MCF 10A (cell line): Measurements from ENCODE around the gene PARP2. TPM values are rescaled to one million over a fixed set of nuclear protein-coding genes. Genes with fewer than 3 reads are reported as not detected.

Experiments
- BruUV-seq: library from RNA; stranded (reverse); fragments of 400-500 nt; replicated peaks from 2 replicates; lab custom pipeline; 2021; lab: Mats Ljungman, UMichigan
- CTCF ChIA-PET: fragments of 300-600 bp; sonication (Branson Sonifier 250); formaldehyde crosslinking; extraction: SDS; loops from one replicate; lab custom pipeline; 2021; ENCODE audit warnings: antibody characterized with exemption, inconsistent platforms; lab: Yijun Ruan, JAX
- POLR2A ChIA-PET: fragments of 300-600, 350-650 bp; sonication (Branson Sonifier 250); formaldehyde crosslinking; extraction: SDS; loops from one replicate; lab custom pipeline; 2020; ENCODE audit warnings: antibody characterized with exemption, inconsistent platforms; lab: Yijun Ruan, JAX
- DNase-seq: peaks from one replicate; pipeline ENCODE4 v3.0.0-alpha.2; 2018; ENCODE audit not compliant: unreplicated experiment
- H3K27ac Mint-ChIP-seq: one replicate; pipeline ENCODE4 v1.8.0; 2022; ENCODE audit warnings: mild to moderate bottlenecking, low read depth, mixed read lengths; ENCODE audit not compliant: unreplicated experiment
- H3K27me3 Mint-ChIP-seq: one replicate; pipeline ENCODE4 v1.8.0; 2022; ENCODE audit warnings: mixed read lengths; ENCODE audit not compliant: insufficient read depth, unreplicated experiment
- H3K36me3 Mint-ChIP-seq: one replicate; pipeline ENCODE4 v1.8.0; 2022; ENCODE audit warnings: mild to moderate bottlenecking, moderate library complexity, mixed read lengths; ENCODE audit not compliant: insufficient read depth, unreplicated experiment
- H3K4me1 Mint-ChIP-seq: one replicate; pipeline ENCODE4 v1.8.0; 2022; ENCODE audit warnings: mixed read lengths; ENCODE audit not compliant: insufficient read depth, unreplicated experiment
- H3K4me3 Mint-ChIP-seq: one replicate; pipeline ENCODE4 v1.8.0; 2022; ENCODE audit warnings: mild to moderate bottlenecking, moderate library complexity, mixed read lengths; ENCODE audit not compliant: unreplicated experiment
- H3K9me3 Mint-ChIP-seq: one replicate; pipeline ENCODE4 v1.8.0; 2022; ENCODE audit warnings: mixed read lengths; ENCODE audit not compliant: unreplicated experiment
- CTCF ChIP-seq: fragments of 200-600 bp; IDR thresholded peaks from one replicate; pipeline ENCODE4 v1.8.0; 2022; ENCODE audit warnings: antibody characterized with exemption, mild to moderate bottlenecking; ENCODE audit not compliant: unreplicated experiment
- intact Hi-C: fragments of 100-400 bp; cut with micrococcal nuclease; formaldehyde crosslinking; loops from 2 replicates; pipeline ENCODE4 v1.14.1; 2022
- total RNA-seq: library from RNA; stranded (reverse); gene quantifications from 2 replicates; pipeline ENCODE4 v1.2.3, GENCODE V29; 2022

PARP2 gene
- total RNA-seq, 1 experiment from 2014 or later: 33.4 TPM

DNA sequence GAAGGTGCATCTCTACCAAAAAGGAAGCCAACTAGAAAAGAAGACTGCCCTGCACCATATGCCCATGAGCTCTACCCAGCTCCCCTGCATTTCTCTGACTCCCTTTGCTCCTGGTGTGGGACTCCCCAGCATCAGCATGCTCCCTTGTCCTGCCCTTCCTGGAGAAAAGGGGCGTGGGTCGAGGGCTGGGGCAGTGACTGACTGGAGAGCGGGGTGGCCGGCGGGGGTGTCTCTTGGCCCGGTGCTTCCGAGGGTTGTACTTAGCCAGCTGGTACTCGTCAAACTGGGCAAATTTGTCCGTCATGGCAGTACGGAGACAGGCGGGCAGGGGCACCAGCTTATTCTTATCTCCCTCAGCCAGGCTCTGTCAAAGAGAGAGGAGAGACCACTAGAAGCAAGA is 60.1 kb downstream of the PARP2 start:
- H3K9me3 Mint-ChIP-seq: no peaks in the 10 kb centered on the region
- ChIA-PET POLR2A (interaction anchor here (1.6 kb wide), 1 partner anchor 10 kb away, joined by 7 read pairs; the partner anchor contains the start of gene TEP1), CTCF (interaction anchor here (1.4 to 1.5 kb wide), 2 partner anchors 12 to 205 kb away, joined by 4 to 6 read pairs; no protein-coding TSS in a partner anchor)
- no TSS peak for BruUV-seq
- TF ChIP-seq CTCF: no peak
- H3K4me3 Mint-ChIP-seq: no peak overlapping the region
- H3K36me3 Mint-ChIP-seq: peaks cover 89% of the 10 kb centered on the region
- no peak for DNase-seq
- H3K27ac Mint-ChIP-seq: no peak overlapping the region
- peaks cover 14% of the 10 kb centered on the region for H3K4me1 Mint-ChIP-seq
- no peaks in the 10 kb centered on the region for H3K27me3 Mint-ChIP-seq
- intact Hi-C loops: no loop called here

Other genes starting within 250 kb of the PARP2 start
- not detected in 2 replicates for gene OR4K17, start 232.9 kb upstream of the PARP2 start, total RNA-seq
- not detected in 2 replicates for gene OR4N5, start 204.8 kb upstream of the PARP2 start, total RNA-seq
- gene OR11G2, start 152.7 kb upstream of the PARP2 start, total RNA-seq: not detected in 2 replicates
- gene OR11H6, start 119.9 kb upstream of the PARP2 start, total RNA-seq: not detected in 2 replicates
- gene OR11H7, start 114.7 kb upstream of the PARP2 start, total RNA-seq: not detected in 2 replicates
- gene OR11H4, start 104.3 kb upstream of the PARP2 start, total RNA-seq: not detected in 2 replicates
- gene TTC5, start 37.7 kb upstream of the PARP2 start, total RNA-seq: 18.4 and 22.9 TPM in 2 replicates
- gene CCNB1IP1, start 10.4 kb upstream of the PARP2 start, total RNA-seq: 105 and 108 TPM in 2 replicates
- gene TEP1, start 69.9 kb downstream of the PARP2 start, total RNA-seq: 20.4 and 22.7 TPM in 2 replicates
- gene KLHL33, start 92.5 kb downstream of the PARP2 start, total RNA-seq: 0.14 TPM in 1 of 2 replicates, not detected in the other
- 27.2 and 34.7 TPM in 2 replicates for gene OSGEP, start 111.2 kb downstream of the PARP2 start, total RNA-seq
- gene APEX1, start 111.6 kb downstream of the PARP2 start, total RNA-seq: 140 and 168 TPM in 2 replicates
- 22.5 and 34.9 TPM in 2 replicates for gene PIP4P1, start 117.8 kb downstream of the PARP2 start, total RNA-seq
- gene PNP, start 125.8 kb downstream of the PARP2 start, total RNA-seq: 56.0 and 63.9 TPM in 2 replicates
- 0.44 and 0.98 TPM in 2 replicates for gene RNASE10, start 161.9 kb downstream of the PARP2 start, total RNA-seq
- not detected in 2 replicates for gene RNASE9, start 217.4 kb downstream of the PARP2 start, total RNA-seq
- gene RNASE11, start 244.4 kb downstream of the PARP2 start, total RNA-seq: not detected in 2 replicates
- not detected in 2 replicates for gene RNASE12, start 247.7 kb downstream of the PARP2 start, total RNA-seq